Measurements from ENCODE around the gene MN1.

Gene MN1

DNA sequence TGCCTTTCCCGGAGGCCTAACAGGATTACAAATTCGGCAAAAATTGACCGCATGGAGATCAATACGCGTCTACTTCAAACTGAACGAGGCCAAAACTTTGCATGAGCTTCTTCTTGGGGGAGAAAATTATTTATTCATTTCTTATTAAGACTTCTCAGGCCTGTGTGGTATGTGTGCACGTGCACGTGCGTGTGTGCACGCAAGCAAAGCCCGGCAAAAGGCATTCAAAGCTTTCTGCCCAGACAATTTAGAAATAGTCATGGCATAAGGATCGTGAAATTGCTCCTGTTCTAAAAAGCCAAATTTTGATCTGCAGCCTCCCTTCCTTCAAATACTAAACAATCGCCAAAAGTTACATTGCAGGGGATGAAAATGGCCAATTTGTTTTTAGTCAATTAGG lies 14.6 kb downstream of the MN1 start:
- DNase-seq (ENCODE audit: low read depth, low spot score): no peak
- H3K27ac ChIP-seq: no peak overlapping the region

DNA sequence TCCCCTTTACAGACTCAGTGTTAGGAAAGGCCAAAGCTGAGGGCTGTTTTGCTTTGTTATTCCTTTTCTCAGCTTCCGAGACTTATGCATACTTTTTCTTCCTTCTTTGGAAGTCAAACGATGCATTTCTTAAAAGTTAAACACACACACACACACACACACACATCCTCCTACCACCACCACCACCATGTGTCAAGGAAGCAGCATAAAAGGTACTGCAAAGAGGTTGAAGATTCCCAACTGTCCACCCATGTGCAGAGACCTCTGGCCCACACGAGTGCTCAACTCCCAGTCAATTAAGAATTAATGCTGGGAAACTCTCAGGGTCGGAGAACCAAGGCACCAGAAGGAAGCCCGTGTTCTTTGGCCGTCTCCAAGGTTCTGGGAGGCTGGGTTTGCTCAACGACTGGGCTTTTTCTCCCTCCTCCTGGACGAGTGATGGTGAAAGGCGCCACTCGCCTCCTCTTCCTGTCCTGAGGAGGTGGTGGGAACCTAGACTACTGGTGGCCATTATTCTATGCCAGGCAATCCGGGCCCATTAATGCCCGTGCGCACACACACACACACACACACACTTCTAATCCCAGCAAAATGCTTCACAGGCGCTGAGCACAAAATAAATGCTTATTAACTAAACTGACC lies 15.1 kb downstream of the MN1 start:
- no peak overlapping the region for H3K27ac ChIP-seq
- DNase-seq (ENCODE audit: low read depth, low spot score): no peak

DNA sequence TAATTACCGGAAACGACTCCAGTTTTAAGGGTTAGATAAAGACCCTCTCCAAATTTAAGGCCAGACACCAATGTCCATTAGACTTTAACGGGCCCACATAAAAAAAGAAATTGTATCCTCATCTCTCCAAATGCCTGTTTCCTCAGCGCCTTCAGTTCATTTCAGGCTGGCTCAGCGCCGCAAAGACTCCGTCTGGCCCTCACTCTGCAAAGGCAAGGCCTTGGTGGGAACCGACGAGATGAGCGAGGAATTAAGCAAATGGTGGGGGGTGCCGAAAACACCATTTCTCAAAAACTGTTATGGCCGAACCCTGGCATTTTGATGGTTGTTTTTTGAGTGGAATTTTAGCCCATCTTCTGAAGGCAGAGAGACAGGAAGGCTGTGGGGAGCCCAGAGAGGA lies 15.7 kb downstream of the MN1 start:
- DNase-seq (ENCODE audit: low read depth, low spot score): no peak
- no peak overlapping the region for H3K27ac ChIP-seq

DNA sequence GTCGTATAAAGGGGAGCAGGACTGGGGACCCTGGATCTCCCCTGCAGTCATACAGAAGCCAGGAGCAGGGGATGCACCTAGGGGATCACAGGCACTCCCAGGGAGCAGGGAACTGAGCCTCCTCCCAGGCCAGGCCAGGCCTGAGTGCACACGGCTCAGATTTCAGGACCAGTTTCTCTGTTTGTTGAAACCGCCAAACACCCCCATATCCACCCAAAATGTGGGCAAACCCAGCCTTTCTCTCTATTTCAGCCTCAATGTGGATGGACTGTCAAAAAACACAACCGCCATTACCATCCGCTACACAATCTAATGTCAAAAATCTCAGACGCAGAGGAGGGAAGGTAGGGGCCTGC lies 17.5 kb downstream of the MN1 start:
- DNase-seq (ENCODE audit: low read depth, low spot score): no peak
- H3K27ac ChIP-seq: no peak overlapping the region

DNA sequence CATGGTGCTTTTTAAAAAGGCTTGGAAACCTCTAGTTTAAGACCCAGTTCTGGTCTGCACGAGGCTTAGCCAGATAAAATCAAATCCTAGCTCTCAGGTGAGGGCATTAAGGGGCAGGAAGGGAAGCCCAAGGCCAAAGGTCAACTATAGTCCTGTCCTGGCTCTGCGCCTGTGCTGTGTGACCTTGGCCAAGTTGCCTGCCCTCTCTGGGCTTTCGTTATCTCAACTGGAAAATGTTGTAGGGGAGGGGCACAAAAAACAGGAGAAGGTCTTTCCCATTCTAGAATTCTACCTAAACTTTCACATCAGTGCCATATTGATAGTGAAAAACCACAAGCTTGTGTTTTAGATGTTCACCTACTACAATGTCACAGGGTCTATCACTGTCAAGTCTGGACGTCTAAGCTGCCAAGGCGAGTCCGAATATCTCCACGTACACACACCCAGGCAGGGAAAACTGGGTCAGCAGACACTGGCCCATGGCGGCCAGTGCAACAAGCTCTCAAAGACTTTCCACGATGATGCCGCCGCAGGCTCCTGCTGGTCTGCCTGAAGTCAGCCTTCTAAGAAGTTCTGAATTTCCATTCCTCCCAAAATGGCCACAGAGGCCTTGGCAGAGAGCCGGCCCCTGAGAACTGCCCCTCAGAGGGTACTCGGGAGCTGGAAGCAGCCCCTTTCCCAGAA lies 18.0 kb downstream of the MN1 start:
- no peak overlapping the region for H3K27ac ChIP-seq
- no peak for DNase-seq (ENCODE audit: low read depth, low spot score)

DNA sequence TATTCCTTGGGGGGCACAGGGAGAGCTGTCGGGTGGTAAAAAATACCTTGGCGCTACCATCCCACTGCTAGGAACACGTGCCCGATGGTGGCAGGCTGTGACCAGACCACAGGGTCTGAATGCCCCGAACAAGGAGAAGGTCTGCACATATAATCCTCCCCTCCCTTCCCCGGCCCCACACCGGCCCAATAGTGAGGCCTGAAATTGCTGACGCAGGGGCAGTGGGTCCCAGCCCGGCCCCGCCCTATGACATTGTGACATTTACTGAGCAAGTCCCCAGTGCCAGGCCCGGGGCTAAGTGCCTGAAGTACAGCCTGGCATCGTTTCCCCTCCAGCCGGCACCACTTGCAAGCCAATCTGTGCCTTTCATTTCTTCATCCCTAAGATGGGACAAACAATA lies 19.5 kb downstream of the MN1 start:
- no peak for DNase-seq (ENCODE audit: low read depth, low spot score)
- H3K27ac ChIP-seq: no peak overlapping the region

DNA sequence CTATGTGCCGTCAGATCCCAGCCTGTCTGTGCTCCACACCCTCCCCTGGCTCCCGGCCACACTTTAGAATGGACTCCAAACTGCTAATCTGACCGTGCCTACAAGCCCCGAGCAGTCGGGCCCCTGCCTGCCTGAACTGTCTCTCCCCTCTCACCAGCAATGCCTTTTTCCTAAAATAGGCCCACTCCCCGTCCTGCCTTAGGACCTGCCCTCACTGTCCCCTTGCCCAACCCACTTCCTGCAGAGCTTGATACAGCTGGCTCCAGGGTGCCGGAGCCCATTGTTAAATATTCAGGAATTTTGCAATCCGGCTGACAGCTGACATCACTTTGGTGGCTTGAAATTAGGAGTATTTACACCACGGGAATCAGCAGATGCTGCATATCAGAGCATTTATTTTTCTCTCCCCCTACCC lies 21.4 kb downstream of the MN1 start:
- DNase-seq (ENCODE audit: low read depth, low spot score): no peak

DNA sequence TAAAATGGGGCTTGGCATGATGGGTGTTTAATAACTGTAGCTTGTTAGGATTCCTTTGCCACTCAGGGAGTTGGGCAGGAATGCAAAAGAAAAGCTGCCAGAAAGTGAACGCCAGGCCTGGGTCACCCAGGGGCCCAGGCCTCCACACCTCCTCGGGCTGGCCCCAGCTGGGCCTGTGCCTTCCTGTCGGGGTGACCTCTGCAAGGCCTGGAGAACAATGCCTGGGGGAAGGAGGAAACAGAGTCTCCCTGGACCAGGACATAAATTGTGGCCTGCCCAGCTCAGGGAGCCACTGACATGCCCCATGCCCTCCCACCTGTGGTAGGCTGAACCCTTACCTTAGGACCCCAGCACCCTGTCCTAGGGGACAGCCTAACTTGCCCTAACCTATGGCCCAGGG lies 21.9 kb downstream of the MN1 start:
- H3K27ac ChIP-seq: no peak overlapping the region
- no peak for DNase-seq (ENCODE audit: low read depth, low spot score)

More for the DNA sequence above, 21.4 kb downstream of the MN1 start:
- no peak overlapping the region for H3K27ac ChIP-seq

DNA sequence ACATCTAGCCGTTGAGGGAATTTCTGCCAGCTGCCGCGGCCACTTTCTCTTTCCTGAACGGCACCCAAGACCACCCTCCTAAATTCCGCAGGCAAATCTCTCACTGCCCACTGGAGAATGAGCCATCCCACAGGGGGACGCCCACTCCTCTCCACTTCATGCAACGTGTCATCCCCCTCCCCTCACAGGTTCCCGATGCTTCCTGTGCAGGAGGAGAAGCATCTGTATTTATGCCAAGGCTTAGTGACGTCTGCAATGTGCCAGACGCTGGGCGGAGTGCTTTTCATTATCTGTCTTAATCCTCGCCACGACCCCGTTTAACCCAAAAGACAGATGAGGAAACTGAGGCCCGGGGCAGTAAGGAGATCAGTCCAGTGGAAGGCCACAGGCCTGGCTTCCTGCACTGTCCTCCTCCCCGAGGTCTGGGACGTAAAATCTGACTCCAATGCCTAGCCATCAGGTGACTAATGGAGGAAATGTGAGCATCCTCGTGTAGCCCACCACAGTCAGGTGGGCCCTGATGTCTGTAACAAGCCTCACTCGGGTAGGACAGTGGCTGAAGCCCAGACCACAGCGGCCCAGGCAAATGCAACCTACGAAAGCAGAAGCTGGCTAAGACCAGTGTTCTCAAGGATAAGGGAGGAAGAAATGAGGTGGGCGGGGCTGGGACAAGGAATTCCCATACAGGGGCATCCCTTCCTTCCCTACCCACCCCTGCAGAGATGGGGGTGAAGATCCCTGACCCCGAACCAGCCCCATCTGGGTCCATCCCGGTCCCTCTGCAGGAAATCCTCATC lies 23.1 kb downstream of the MN1 start:
- no peak for DNase-seq (ENCODE audit: low read depth, low spot score)
- no peak overlapping the region for H3K27ac ChIP-seq

DNA sequence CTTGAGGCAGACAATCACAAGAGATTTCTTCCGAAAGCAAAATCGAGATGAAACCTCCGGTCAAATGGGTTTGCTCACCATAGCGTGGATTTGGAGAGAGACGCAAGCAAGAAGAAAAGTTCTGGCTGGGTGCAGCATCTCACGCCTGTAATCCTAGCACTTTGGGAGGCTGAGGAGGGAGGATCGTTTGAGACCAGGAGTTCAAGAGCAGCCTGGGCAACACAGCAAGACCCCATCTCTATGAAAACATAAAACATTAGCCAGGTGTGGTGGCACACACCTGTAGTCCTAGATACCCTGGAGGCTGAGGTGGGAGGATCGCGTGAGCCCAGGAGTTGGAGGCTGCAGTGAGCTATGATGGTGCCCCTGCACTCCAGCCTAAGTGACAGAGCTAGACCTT lies 24.4 kb downstream of the MN1 start:
- no peak overlapping the region for H3K27ac ChIP-seq
- DNase-seq (ENCODE audit: low read depth, low spot score): no peak

DNA sequence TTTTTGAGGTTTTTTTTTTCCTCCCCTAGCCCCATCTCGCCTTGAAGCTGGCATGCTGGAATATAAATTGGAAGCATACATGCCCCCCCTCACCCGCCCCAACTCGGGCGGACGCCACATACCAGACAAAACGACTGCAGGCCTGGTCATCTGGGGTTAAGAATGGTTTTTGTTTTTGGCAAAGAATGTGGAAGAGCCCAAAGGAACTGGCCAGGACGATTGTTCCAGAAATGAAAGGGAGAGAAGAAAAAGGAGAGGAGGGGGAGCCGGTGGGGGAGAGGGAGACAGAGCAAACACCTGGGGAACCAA lies 25.0 kb downstream of the MN1 start:
- no peak overlapping the region for H3K27ac ChIP-seq

DNA sequence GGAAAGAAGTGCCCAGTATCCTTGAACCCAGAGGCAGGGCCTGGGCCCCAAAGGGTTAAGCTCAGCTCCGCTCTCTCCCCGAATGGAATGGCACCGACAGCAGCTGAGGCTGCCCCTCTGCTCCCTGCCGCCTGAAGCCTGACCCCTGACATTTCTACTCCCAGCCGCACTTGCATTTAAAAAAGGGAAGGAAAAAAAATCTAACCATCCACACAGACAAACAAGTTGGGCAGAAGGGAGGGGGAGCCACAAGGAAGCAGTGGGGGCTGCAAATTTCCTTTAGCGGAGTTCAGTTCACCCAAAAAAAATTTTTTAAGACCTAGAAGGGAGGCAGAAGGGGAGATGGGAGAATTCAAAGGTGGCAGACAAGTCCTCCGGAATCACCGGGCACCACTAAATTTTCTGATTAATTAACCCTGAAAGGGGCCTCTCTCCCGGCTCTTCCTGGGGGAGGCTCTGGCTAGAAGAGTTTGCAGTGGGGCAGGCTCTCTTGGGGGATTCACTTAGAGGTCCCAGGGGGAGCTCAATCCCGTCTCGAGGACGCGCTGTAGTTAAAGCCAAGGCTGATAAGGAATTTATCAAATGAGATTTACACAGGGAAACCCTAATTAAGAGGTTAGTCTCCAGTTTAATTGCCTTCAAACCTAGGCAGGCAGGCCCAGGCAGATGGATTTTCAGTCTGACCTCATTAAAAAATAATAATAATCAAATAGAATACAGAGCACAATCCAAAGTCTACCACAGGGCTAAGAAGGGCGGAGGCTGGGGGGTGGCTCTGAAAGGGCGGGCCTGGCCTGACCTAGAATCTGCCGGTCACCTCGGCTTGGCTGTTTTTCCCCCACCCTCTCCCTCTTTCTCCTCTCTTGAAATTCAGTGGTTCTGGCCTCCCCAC lies 25.6 kb downstream of the MN1 start:
- H3K27ac ChIP-seq: no peak overlapping the region
- no peak for DNase-seq (ENCODE audit: low read depth, low spot score)

More for the DNA sequence above, 25.0 kb downstream of the MN1 start:
- no peak for DNase-seq (ENCODE audit: low read depth, low spot score)

DNA sequence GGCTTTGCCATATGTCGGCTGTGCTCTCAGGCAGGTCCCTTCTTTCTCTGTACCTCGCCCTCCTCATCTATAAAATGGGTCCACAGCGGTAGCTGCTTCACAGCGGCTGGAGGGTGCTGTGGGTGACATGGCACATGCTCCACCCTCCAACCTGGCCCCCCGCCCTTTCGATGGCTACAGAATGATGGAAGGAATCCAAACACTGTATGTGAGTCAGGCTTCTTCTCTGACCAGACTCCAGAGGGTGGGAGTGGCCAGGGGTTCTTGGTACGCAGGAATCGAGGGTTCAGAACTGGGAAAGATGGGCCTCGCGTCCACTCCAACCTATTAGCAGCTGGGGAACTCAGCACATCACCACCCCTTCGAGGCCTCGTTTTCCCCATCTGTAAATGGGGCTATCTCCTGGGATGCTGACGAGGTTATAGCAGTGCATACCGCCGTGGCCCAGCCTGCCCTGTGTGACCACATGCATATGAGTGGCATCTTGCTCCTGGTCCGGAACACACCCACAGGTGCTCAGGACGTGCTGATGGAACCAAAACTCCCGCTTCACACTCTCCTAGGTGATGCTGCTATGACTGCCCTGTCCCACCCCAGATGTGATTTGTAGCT lies 26.4 kb downstream of the MN1 start:
- H3K27ac ChIP-seq: no peak overlapping the region
- no peak for DNase-seq (ENCODE audit: low read depth, low spot score)

DNA sequence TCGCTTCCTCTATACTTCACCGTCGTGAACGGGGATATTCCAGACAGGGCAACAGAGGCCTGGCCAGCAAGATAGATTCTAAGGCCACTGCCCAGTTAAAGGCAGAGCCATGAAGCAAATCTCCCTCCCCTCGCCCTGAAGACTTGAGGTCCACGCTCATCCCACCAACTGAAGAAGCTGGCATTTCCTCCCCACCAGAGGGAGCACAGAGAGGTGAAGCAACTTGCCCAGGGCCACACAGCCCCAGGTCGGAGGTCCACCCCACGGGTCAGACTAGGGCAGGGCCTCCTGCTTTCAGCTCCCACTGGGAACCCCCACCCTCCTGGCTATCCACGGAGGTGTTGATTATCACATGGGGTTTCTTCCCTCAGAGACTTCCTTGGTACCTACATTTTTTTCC lies 27.4 kb downstream of the MN1 start:
- H3K27ac ChIP-seq: no peak overlapping the region
- no peak for DNase-seq (ENCODE audit: low read depth, low spot score)

DNA sequence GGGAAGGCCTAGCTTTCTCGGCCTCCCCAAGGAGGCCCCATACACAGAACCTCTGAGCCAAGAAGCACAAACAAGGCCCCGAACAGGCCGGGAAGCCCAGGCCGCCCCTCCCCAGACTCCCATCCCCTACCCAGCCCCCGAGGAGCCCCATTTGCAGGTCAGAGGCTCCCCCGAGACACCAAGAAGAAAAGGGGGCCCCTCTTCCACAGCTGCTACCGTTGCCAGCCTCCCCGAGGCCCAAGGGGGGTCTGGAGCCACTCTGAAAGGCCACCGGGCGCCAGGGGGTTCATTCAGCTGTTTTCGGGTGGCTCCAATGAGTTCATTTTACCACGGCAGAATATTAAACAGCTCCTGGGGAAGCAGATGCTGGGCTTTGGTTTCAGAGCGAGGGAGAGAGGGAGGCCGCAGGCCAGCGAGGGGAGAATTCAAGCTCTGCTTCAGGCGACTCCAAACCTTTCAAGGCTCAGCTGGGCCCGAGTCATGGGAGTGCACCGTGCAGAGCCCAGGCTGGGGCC lies 28.5 kb downstream of the MN1 start:
- no peak overlapping the region for H3K27ac ChIP-seq
- DNase-seq (ENCODE audit: low read depth, low spot score): no peak

DNA sequence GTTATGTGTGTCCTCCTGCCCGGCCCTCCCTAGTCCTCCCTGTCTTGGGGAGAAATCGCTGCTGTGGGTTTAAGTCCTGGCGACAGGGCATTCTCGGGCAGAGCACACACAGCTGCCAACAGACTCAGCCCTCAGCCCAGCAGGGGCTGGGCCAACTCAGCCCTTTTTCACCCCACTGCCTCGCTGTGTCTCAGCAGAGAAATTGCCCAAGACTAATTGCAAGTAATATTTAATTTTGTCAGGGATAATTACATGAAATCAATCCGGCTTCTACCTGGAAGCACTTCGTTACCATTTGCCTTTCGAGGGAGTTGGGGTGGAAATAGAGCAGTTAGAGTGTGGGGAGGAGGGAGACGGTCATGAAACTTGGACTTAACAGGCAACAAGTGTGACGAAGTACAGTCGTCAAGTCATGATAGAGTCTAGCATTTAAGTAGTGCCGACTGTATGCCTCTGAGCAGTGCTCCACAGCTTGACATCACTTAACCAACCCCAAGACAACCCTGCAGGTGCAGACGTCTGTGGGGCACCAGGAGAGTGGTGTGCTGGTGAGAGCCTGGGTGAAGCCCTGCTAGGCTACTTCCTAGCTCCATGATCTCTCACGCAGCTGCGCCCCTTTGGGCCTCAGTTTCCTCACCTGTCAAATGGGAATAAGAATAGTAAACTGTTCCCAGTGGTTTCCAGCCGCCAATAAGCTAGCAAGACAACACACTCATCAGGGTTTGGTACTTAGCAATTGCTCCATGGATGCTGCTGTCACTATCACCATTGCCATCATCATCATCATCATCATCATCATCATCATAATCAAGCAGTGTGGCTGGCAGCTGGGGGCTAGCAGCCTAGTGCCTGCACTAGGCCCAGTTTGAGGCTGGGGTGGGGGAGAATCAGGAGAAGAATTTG lies 29.2 kb downstream of the MN1 start:
- DNase-seq (ENCODE audit: low read depth, low spot score): no peak
- H3K27ac ChIP-seq: no peak overlapping the region

DNA sequence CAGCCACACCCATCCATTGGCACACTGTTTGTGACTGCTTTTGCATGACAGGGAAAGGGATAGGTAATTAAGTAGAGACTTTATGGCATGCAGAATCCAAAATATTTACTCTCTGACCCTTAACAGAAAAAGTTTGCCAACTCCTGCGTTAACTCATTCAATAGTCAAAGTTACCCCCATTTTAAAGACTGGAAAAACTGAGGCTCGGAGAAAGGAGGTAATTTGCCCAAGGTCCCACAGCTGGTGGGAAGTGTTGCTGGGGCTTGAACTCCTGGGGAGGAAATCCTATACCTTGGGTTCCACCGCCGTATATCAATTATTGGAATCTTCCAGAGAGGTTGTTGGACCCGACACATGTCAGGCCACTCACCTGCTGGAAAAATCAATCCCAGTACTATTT lies 29.9 kb downstream of the MN1 start:
- H3K27ac ChIP-seq: no peak overlapping the region
- no peak for DNase-seq (ENCODE audit: low read depth, low spot score)

DNA sequence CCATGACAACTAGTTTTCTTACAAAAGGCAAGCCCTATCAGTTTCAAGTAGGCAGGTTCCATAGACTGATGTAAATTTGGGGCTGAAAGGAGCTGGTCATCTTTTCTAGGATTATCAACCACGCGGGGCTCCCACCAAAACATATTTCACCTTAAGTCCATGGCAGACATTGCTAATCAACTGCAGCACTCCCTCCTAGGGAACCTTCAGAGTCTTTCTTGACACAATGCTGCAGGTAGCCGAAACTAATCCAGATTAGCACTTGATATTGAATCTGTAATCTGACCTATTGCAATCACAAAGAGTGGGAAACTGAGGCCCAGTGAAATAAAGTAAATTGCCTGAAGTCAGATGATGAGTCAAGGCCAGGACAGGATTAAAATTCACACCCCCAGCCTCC lies 32.5 kb downstream of the MN1 start:
- no peak overlapping the region for H3K27ac ChIP-seq
- DNase-seq (ENCODE audit: low read depth, low spot score): no peak

DNA sequence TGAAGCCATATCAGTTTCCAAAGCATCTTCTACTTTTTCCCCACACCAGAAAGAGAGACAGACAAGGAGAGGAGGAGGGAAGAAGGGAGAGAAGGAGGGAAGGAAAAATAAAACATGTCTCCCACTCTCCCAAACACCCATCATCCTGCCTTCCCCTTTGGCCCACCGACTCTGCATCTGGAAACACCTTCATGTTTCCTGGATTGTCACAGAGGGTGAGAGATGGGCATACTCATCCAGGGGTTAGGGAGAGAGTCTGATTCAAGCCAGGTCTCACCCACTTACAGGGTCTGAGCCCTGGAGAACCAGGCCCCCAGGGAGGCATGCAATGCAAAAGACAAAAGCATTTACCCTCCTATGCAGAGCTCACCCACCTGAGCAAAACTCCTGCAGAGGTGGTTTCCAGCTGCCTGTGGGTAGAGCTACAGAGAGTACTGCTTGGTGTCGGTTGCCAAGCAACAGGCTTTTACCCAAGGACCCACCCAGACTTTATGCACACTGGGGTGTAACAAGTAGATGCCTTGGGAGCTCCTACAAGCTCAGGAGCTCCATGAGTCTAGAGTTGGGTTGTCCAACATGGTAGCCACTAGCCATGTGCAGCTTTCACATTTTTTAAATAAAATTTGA lies 33.4 kb downstream of the MN1 start:
- H3K27ac ChIP-seq: no peak overlapping the region
- no peak for DNase-seq (ENCODE audit: low read depth, low spot score)
